Endothelial cell of umbilical vein (primary cell): ENCODE measurements around the gene S100A5. TPM values are rescaled to one million over a fixed set of nuclear protein-coding genes. Genes with fewer than 3 reads are reported as not detected.

ENCODE experiments used
- BruUV-seq: library from RNA; stranded (reverse); fragments of 400-500 nt; replicated peaks from 2 replicates; lab custom pipeline; 2021; lab: Mats Ljungman, UMichigan
- CTCF ChIA-PET: fragments of 300-600, 350-600 bp; sonication (Branson Sonifier 250); formaldehyde crosslinking; loops from one replicate; lab custom pipeline; 2021; ENCODE audit warnings: antibody characterized with exemption, inconsistent platforms; lab: Charles Lee
- POLR2A ChIA-PET: fragments of 300-600, 350-600 bp; sonication (Branson Sonifier 250); formaldehyde crosslinking; loops from one replicate; lab custom pipeline; 2021; ENCODE audit warnings: antibody characterized with exemption, inconsistent platforms; lab: Charles Lee
- DNase-seq: peaks from one replicate; pipeline ENCODE4 v3.0.0-alpha.2; 2011; ENCODE audit warnings: low read depth, low spot score
- FAIRE-seq: peaks from 2 replicates; lab custom pipeline; 2011; peaks lifted over from hg19 to GRCh38; lab: Jason Lieb, UNC
- H2AFZ ChIP-seq: 2 replicates; pipeline ENCODE4 v1.6.0; 2012; ENCODE audit warnings: low read depth, low read length, control low read depth, inconsistent platforms
- H3K27ac ChIP-seq: 2 replicates; pipeline ENCODE4 v1.5.1; 2011; ENCODE audit warnings: low read depth, mild to moderate bottlenecking, control low read depth, low read length, moderate library complexity; ENCODE audit not compliant: insufficient read depth
- H3K27me3 ChIP-seq, 2 experiments: 2 replicates each; pipeline versions ENCODE4 v1.6.0 to v1.6.1; 2011; ENCODE audit warnings: low read length in 2 of 2, mixed read lengths in 1 of 2; ENCODE audit not compliant: control insufficient read depth in 2 of 2, insufficient read depth in 2 of 2
- H3K36me3 ChIP-seq, 2 experiments: 2 replicates in 1 of 2; 3 replicates in 1 of 2; pipeline ENCODE4 v1.5.1; 2011; ENCODE audit warnings: low read length in 2 of 2, mild to moderate bottlenecking in 1 of 2, moderate library complexity in 1 of 2; ENCODE audit not compliant: control insufficient read depth in 2 of 2, insufficient read depth in 2 of 2; ENCODE audit errors: extremely low read depth in 1 of 2
- H3K4me1 ChIP-seq: 3 replicates; pipeline ENCODE4 v1.5.1; 2011; ENCODE audit warnings: mild to moderate bottlenecking, low read length; ENCODE audit not compliant: control insufficient read depth, insufficient read depth; ENCODE audit errors: extremely low read depth
- H3K4me2 ChIP-seq: 2 replicates; pipeline ENCODE4 v1.6.1; 2011; ENCODE audit warnings: low read length, control low read depth, mixed read lengths; ENCODE audit not compliant: insufficient read depth
- H3K4me3 ChIP-seq, 3 experiments: fragments of 200-600 bp in 1 of 3; sonication (generic), shearing (Covaris generic) in 1 of 3; replicated peaks in 1 of 3; 2 replicates each; pipeline ENCODE4 v1.5.1; 2011 to 2016; ENCODE audit warnings: control low read depth in 3 of 3, low read length in 3 of 3, mild to moderate bottlenecking in 2 of 3, inconsistent platforms in 1 of 3, low read depth in 1 of 3, moderate library complexity in 1 of 3; ENCODE audit not compliant: insufficient read depth in 1 of 3
- H3K79me2 ChIP-seq: 2 replicates; pipeline ENCODE4 v1.6.0; 2012; ENCODE audit warnings: low read length, inconsistent platforms; ENCODE audit not compliant: control insufficient read depth, insufficient read depth
- H3K9ac ChIP-seq: replicated peaks from 2 replicates; pipeline ENCODE3; 2011; ENCODE audit warnings: low read length, control low read depth; ENCODE audit not compliant: insufficient read depth; ENCODE audit errors: extremely low read depth
- H3K9me1 ChIP-seq: replicated peaks from 3 replicates; pipeline ENCODE4 v1.6.0; 2011; ENCODE audit warnings: mild to moderate bottlenecking, low read length; ENCODE audit not compliant: control insufficient read depth, insufficient read depth; ENCODE audit errors: extremely low read depth
- H3K9me3 ChIP-seq: replicated peaks from 2 replicates; pipeline ENCODE4 v1.5.1; 2012; ENCODE audit warnings: low read length, inconsistent platforms; ENCODE audit not compliant: control insufficient read depth, insufficient read depth
- H4K20me1 ChIP-seq: replicated peaks from 2 replicates; pipeline ENCODE3; 2011; ENCODE audit warnings: mild to moderate bottlenecking, low read length; ENCODE audit not compliant: control insufficient read depth, insufficient read depth; ENCODE audit errors: extremely low read depth
- CTCF ChIP-seq, 2 donors: IDR thresholded peaks; 1 replicate in 1 of 2; 2 replicates in 1 of 2; pipeline ENCODE4 v1.5.1; 2011; ENCODE audit warnings: low read length in 2 of 2, mild to moderate bottlenecking in 2 of 2, moderate library complexity in 2 of 2, control low read depth in 1 of 2, inconsistent platforms in 1 of 2, low read depth in 1 of 2; ENCODE audit not compliant: insufficient read depth in 1 of 2; ENCODE audit errors: extremely low read depth in 1 of 2
- EZH2 ChIP-seq: IDR thresholded peaks from 2 replicates; pipeline ENCODE4 v1.6.1; 2012; ENCODE audit warnings: borderline replicate concordance, low read depth, mild to moderate bottlenecking, moderate library complexity, low read length, inconsistent platforms; ENCODE audit not compliant: severe bottlenecking
- FOS ChIP-seq: IDR thresholded peaks from 2 replicates; pipeline ENCODE4 v1.6.1; 2011; ENCODE audit warnings: mild to moderate bottlenecking, low read length, moderate library complexity, borderline replicate concordance; ENCODE audit not compliant: insufficient read depth
- GATA2 ChIP-seq: IDR thresholded peaks from 2 replicates; pipeline ENCODE4 v1.7.0; 2011; ENCODE audit warnings: low read depth, mild to moderate bottlenecking, moderate library complexity, mixed read lengths, low read length; ENCODE audit not compliant: insufficient read length, insufficient read depth
- JUN ChIP-seq: IDR thresholded peaks from 2 replicates; pipeline ENCODE4 v1.6.1; 2011; ENCODE audit warnings: borderline replicate concordance, low read depth; ENCODE audit not compliant: insufficient read length, insufficient read depth
- MAX ChIP-seq: IDR thresholded peaks from 2 replicates; pipeline ENCODE4 v1.6.1; 2011; ENCODE audit not compliant: insufficient read depth, insufficient read length
- MYC ChIP-seq: IDR thresholded peaks from one replicate; pipeline ENCODE4 v1.6.1; 2011; ENCODE audit warnings: mild to moderate bottlenecking, low read depth, low read length
- POLR2A ChIP-seq: IDR thresholded peaks from 2 replicates; pipeline ENCODE4 v1.6.1; 2012; ENCODE audit warnings: low read depth, mild to moderate bottlenecking, control low read depth, low read length
- POLR2AphosphoS5 ChIP-seq: IDR thresholded peaks from 2 replicates; pipeline ENCODE4 v1.6.1; 2012; ENCODE audit warnings: low read depth, mild to moderate bottlenecking, control low read depth, low read length, moderate library complexity; ENCODE audit not compliant: insufficient read depth
- dilution Hi-C: fragments of 300-500 bp; cut with MboI; formaldehyde crosslinking; loops from one replicate; pipeline ENCODE4 v1.15.0; 2019; ENCODE audit warnings: low sequenced_read_pairs; ENCODE audit not compliant: extremely low pct_ligation_motif_present
- intact Hi-C: fragments of 100-400 bp; cut with micrococcal nuclease; formaldehyde crosslinking; loops from one replicate; pipeline ENCODE4 v1.10.0; 2022
- polyA plus RNA-seq, 4 experiments: library from polyadenylated mRNA; depleted of rRNA in 3 of 4; stranded (reverse) in 3 of 4; unstranded in 1 of 4; fragments of >200 nt; gene quantifications; 2 replicates each; pipeline versions ENCODE4 v1.2.1 to v1.2.3, GENCODE V29; 2011 to 2012; ENCODE audit warnings: missing spikeins in 1 of 4
- total RNA-seq: library from RNA; stranded (reverse); gene quantifications from 2 replicates; pipeline ENCODE4 v1.2.3, GENCODE V29; 2021

The S100A5 gene
- total and polyA plus RNA-seq, 2 donors (not counting 3 experiments of a cell fraction or from before 2014, with no cell fraction given), result not detected

- ChIA-PET CTCF (interaction anchor here (0.9 to 5.8 kb wide), 14 partner anchors 8 to 176 kb away, joined by 3 to 216 read pairs (median 12); partner anchors contain the start of genes CHTOP, S100A1, S100A13 and S100A2), POLR2A (interaction anchor here (0.8 to 3.0 kb wide), 4 partner anchors 11 to 37 kb away, joined by 3 to 14 read pairs (median 3); partner anchors contain the start of gene S100A4)
- peak overlapping the region; percentile 50 for H3K4me2 ChIP-seq
- intact Hi-C loops, result no loop called here
- H3K27me3 ChIP-seq, result no peaks in the 10 kb centered on the region
- H3K4me3 ChIP-seq, result no peak overlapping the region
- no peaks in the 10 kb centered on the region for H3K9me3 ChIP-seq
- peaks cover 42% of the 10 kb centered on the region for H3K4me1 ChIP-seq
- H4K20me1 ChIP-seq, result no peaks in the 10 kb centered on the region
- H3K79me2 ChIP-seq, result peaks cover 15% of the 10 kb centered on the region
- DNase-seq, result no peak
- H3K36me3 ChIP-seq, result no peaks in the 10 kb centered on the region
- BruUV-seq, result no TSS peak
- TF ChIP-seq JUN (no peak), GATA2 (no peak), FOS (no peak), POLR2A (no peak), MYC (no peak), POLR2AphosphoS5 (no peak), CTCF (IDR thresholded peaks at IDR 0.05; ENCODE audit: extremely low read depth in 1 of 2, insufficient read depth in 1 of 2, low read depth in 1 of 2, low read length in 2 of 2) (no peak), EZH2 (no peak), MAX (no peak)
- dilution Hi-C loops, result no loop called here
- H2AFZ ChIP-seq, result no peak overlapping the region
- no peak overlapping the region for H3K9ac ChIP-seq
- no peak overlapping the region for H3K27ac ChIP-seq
- no peaks in the 10 kb centered on the region for H3K9me1 ChIP-seq
- no peak for FAIRE-seq
Observed at GRCh38 chr1:153531638-153532037, 9.1 kb downstream of the S100A5 start.
